Hepatocyte (in vitro differentiated cells): ENCODE data around the gene NKRF.

Experiments used
- EZH2 ChIP-seq: fragments of 200-600 bp; sonication (generic); IDR thresholded peaks from 2 replicates; pipeline ENCODE4 v1.6.1; 2016; ENCODE audit warnings: antibody characterized with exemption, mild to moderate bottlenecking, borderline replicate concordance
- EZH2phosphoT487 ChIP-seq: fragments of 200-600 bp; sonication (generic); IDR thresholded peaks from one replicate; pipeline ENCODE4 v1.6.1; 2018; ENCODE audit warnings: antibody characterized with exemption, mild to moderate bottlenecking, low read depth, moderate library complexity; ENCODE audit not compliant: unreplicated experiment, severe bottlenecking
- TF ChIP-seq, protein P1 (sequence below): fragments of 200-600 bp; sonication (generic); IDR thresholded peaks from 2 replicates; pipeline ENCODE4 v1.5.1; 2016; ENCODE audit warnings: antibody characterized with exemption, mild to moderate bottlenecking; ENCODE audit not compliant: poor library complexity

DNA sequence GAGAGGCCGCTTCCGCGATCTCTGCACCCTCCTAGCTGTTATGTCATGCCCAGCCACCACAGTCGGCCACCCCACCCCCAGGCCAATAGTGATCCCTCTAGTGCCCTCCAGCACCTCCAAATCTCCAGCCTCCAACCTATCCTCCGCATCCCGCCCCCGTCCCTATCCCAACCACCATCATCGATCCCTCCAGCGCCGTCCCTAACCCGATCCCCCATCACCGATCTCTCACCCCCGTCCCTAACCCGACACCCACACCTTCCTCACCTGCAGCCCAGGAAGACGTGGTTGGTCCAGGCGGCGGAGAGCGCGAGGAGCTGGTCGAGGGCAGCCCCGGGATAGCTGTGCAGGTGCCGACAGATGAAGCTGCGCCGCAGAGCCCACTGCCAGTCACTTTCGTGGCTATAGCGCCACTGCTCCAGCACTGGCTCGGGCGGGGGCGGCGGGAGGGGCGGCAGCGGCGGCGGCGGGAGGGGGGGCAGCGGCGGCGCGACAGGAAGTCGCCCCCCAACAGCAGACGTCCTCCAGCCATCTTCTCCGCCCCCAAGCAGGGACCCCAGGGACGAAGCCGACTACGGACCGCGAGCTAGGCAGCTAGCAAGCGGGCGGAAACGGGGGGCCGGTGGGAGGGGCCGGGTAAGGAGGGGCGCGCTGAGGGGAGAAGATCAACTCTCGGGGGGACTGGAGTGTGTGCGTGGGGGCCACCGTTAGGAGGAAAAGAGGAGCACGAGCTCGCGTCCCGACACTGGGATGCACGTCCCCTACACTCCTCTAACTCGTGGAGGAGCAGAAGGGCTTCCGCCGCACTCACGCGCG, 552 bp downstream of the NKRF start:
- TF ChIP-seq, protein P1, sequence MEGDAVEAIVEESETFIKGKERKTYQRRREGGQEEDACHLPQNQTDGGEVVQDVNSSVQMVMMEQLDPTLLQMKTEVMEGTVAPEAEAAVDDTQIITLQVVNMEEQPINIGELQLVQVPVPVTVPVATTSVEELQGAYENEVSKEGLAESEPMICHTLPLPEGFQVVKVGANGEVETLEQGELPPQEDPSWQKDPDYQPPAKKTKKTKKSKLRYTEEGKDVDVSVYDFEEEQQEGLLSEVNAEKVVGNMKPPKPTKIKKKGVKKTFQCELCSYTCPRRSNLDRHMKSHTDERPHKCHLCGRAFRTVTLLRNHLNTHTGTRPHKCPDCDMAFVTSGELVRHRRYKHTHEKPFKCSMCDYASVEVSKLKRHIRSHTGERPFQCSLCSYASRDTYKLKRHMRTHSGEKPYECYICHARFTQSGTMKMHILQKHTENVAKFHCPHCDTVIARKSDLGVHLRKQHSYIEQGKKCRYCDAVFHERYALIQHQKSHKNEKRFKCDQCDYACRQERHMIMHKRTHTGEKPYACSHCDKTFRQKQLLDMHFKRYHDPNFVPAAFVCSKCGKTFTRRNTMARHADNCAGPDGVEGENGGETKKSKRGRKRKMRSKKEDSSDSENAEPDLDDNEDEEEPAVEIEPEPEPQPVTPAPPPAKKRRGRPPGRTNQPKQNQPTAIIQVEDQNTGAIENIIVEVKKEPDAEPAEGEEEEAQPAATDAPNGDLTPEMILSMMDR, result no peak
- TF ChIP-seq EZH2, result no peak
- no peak for TF ChIP-seq EZH2phosphoT487
